ENCODE data around the gene TMEM187. TPM values are rescaled to one million over a fixed set of nuclear protein-coding genes. Genes with fewer than 3 reads are reported as not detected.

TMEM187 gene
- total and polyA plus RNA-seq, 4 donors: 1.8 to 11.4 (median 5.9) TPM

GRCh38 chrX:153955228-153955732 lies 17.3 kb upstream of the TMEM187 start:
- Histone ChIP-seq H3K36me3 (ENCODE audit: control insufficient read depth in 4 of 4, insufficient read depth in 4 of 4, low read length in 4 of 4) (peaks cover 21 to 89% (median 46%) of the 10 kb centered on the region in 4 donors), H3K4me3 (no peak overlapping the region), H3K27me3 (ENCODE audit: control insufficient read depth in 3 of 3, insufficient read depth in 3 of 3, low read length in 2 of 3) (no peaks in the 10 kb centered on the region), H3K9me3 (ENCODE audit: control insufficient read depth in 4 of 4, insufficient read depth in 3 of 4, low read length in 3 of 4) (no peaks in the 10 kb centered on the region), H3K9ac (ENCODE audit: insufficient read depth in 1 of 2, low read length in 2 of 2) (no peak overlapping the region), H3K27ac (ENCODE audit: low read depth in 1 of 2, low read length in 1 of 2) (no peak overlapping the region), H3K4me1 (ENCODE audit: control insufficient read depth in 5 of 5, insufficient read depth in 5 of 5, low read length in 5 of 5) (no peaks in the 10 kb centered on the region)
- DNase-seq: no peak
- ATAC-seq (ENCODE audit: insufficient read depth, low FRiP score): no peak
- no peak for TF ChIP-seq CTCF (IDR thresholded peaks at IDR 0.05; ENCODE audit: control extremely low read depth, extremely low read depth)
- WGBS, 2 donors: 74 to 91% methylated on average over 6 to 12 of the region's 12 CpGs

- Histone ChIP-seq H3K9ac (ENCODE audit: insufficient read depth in 1 of 2, low read length in 2 of 2) (no peak overlapping the region), H3K9me3 (ENCODE audit: control insufficient read depth in 4 of 4, insufficient read depth in 3 of 4, low read length in 3 of 4) (no peaks in the 10 kb centered on the region), H3K27me3 (ENCODE audit: control insufficient read depth in 3 of 3, insufficient read depth in 3 of 3, low read length in 2 of 3) (no peaks in the 10 kb centered on the region), H3K4me1 (ENCODE audit: control insufficient read depth in 5 of 5, insufficient read depth in 5 of 5, low read length in 5 of 5) (no peaks in the 10 kb centered on the region), H3K36me3 (ENCODE audit: control insufficient read depth in 4 of 4, insufficient read depth in 4 of 4, low read length in 4 of 4) (peaks cover 21 to 85% (median 41%) of the 10 kb centered on the region in 4 donors), H3K27ac (ENCODE audit: low read depth in 1 of 2, low read length in 1 of 2) (no peak overlapping the region), H3K4me3 (no peak overlapping the region)
- 76 to 93% methylated on average over 28 to 35 of the region's 35 CpGs for WGBS, 2 donors
- no peak for ATAC-seq (ENCODE audit: insufficient read depth, low FRiP score)
- TF ChIP-seq CTCF (IDR thresholded peaks at IDR 0.05; ENCODE audit: control extremely low read depth, extremely low read depth): no peak
- DNase-seq: no peak
Measured at GRCh38 chrX:153956044-153956907, 16.3 kb upstream of the TMEM187 start.

GRCh38 chrX:153957224-153957623 lies 15.3 kb upstream of the TMEM187 start:
- DNase-seq: no peak
- WGBS, 2 donors: 80 to 93% methylated on average over 14 to 17 of the region's 17 CpGs
- no peak for TF ChIP-seq CTCF (IDR thresholded peaks at IDR 0.05; ENCODE audit: control extremely low read depth, extremely low read depth)
- Histone ChIP-seq H3K27me3 (ENCODE audit: control insufficient read depth in 3 of 3, insufficient read depth in 3 of 3, low read length in 2 of 3) (no peaks in the 10 kb centered on the region), H3K4me3 (no peak overlapping the region), H3K27ac (ENCODE audit: low read depth in 1 of 2, low read length in 1 of 2) (no peak overlapping the region), H3K36me3 (ENCODE audit: control insufficient read depth in 4 of 4, insufficient read depth in 4 of 4, low read length in 4 of 4) (peaks cover 25 to 85% (median 43%) of the 10 kb centered on the region in 4 donors), H3K9ac (ENCODE audit: insufficient read depth in 1 of 2, low read length in 2 of 2) (no peak overlapping the region), H3K4me1 (ENCODE audit: control insufficient read depth in 5 of 5, insufficient read depth in 5 of 5, low read length in 5 of 5) (no peaks in the 10 kb centered on the region), H3K9me3 (ENCODE audit: control insufficient read depth in 4 of 4, insufficient read depth in 3 of 4, low read length in 3 of 4) (no peaks in the 10 kb centered on the region)
- ATAC-seq (ENCODE audit: insufficient read depth, low FRiP score): no peak

All from lung (tissue), 12 donors.